ENCODE measurements around the gene EFEMP2.
A peak's percentile ranks its signal among the peaks of the same experiment; 100 is the strongest.

Gene EFEMP2

DNA sequence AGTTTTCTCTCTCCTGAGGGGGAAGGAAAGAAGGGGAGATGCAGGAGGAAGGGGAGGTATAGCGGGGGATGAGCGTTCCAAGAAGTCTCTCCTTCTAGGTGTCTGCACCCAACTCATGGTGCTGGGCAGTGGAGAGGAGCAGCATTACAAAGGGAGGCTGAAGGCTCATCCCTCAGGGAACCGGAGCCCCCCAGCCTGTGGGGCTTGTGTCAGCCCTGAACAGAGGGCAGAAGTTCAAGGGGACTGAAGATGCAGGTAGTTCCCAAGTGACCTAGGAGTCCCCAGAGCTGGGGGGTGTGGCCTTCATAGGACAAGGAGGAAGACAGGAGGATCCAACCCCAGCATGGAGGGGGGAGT, 44.5 kb upstream of the EFEMP2 start:
- ATAC-seq: no peak
- no peak for TF ChIP-seq BACH2 (CRISPR knock-in tag; IDR thresholded peaks at IDR 0.05; ENCODE audit: borderline replicate concordance)
- no peak for TF ChIP-seq SNAI2 (CRISPR knock-in tag; IDR thresholded peaks at IDR 0.05)
- no peak for TF ChIP-seq ARNTL (CRISPR knock-in tag; IDR thresholded peaks at IDR 0.05; ENCODE audit: borderline replicate concordance, low read depth)

DNA sequence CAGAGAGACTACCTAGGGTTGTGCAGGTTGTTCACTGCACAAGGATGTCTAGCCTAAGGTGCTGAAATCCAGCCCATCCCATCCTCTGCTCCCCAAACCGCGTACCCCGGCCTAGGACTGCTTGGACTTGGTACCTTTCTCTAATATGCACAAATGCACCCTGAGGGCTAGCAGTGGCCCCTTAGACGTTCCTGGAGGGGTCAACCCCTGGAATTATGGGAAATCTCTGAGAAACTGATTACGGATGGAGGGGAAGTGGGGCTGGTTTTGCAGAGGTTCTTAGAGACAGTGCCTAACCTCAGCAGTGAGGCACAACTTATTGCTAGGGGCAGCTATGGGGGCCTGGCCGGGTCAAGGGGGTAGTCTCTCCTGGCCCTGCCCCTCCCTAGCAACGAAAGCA, 43.8 kb upstream of the EFEMP2 start:
- TF ChIP-seq ZFP3 (CRISPR knock-in tag; IDR thresholded peaks at IDR 0.05) (no peak), ZNF8 (CRISPR knock-in tag; IDR thresholded peaks at IDR 0.05) (no peak)
- ATAC-seq: no peak

DNA sequence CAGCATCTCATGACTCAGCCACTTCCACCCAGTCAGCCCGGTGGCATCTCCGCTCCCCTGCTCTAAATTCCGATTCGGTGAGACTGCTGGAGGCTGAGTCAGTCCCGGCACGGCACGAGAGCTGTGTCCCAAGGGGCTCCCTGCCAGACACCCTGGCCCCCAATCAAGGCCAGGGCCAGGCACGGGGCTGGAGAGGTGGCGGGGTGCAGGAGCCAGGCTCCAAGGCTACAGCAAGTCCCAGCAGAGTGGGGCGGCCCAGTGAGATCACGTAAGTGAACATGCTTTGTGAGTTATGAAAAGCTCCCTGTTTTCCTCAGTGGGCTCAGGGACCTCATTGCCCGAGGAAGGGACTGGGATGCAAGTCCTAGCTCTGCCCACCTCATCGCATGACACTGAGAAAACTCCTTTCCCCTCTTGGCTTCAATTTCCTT, 43.2 kb upstream of the EFEMP2 start:
- TF ChIP-seq ZFP30 (CRISPR knock-in tag; IDR thresholded peaks at IDR 0.05) (no peak; the same call in 1 of the 2 replicates), BACH2 (CRISPR knock-in tag; IDR thresholded peaks at IDR 0.05; ENCODE audit: borderline replicate concordance) (no peak), CSDC2 (CRISPR knock-in tag; IDR thresholded peaks at IDR 0.05) (no peak), OSR1 (CRISPR knock-in tag; IDR thresholded peaks at IDR 0.05) (no peak), GLIS3 (CRISPR knock-in tag; IDR thresholded peaks at IDR 0.05) (no peak), ARNTL (CRISPR knock-in tag; IDR thresholded peaks at IDR 0.05; ENCODE audit: borderline replicate concordance, low read depth) (no peak), TOX (CRISPR knock-in tag; IDR thresholded peaks at IDR 0.05; ENCODE audit: borderline replicate concordance) (no peak), ZNF70 (CRISPR knock-in tag; IDR thresholded peaks at IDR 0.05) (no peak), SNAI2 (CRISPR knock-in tag; IDR thresholded peaks at IDR 0.05) (no peak), ZC3H10 (CRISPR knock-in tag; IDR thresholded peaks at IDR 0.05) (no peak), PPARA (CRISPR knock-in tag; IDR thresholded peaks at IDR 0.05; ENCODE audit: borderline replicate concordance) (no peak), TCF4 (CRISPR knock-in tag; IDR thresholded peaks at IDR 0.05; ENCODE audit: borderline replicate concordance) (no peak), ZFP3 (CRISPR knock-in tag; IDR thresholded peaks at IDR 0.05) (no peak), ZNF8 (CRISPR knock-in tag; IDR thresholded peaks at IDR 0.05) (no peak), ZNF565 (CRISPR knock-in tag; conservative IDR thresholded peaks at IDR 0.05; ENCODE audit: low read depth) (no peak), ESRRG (CRISPR knock-in tag; IDR thresholded peaks at IDR 0.05) (no peak), RARB (CRISPR knock-in tag; IDR thresholded peaks at IDR 0.05) (no peak), ISL1 (CRISPR knock-in tag; IDR thresholded peaks at IDR 0.05) (peak; percentile 29; the same call in 1 of the 2 replicates)
- TF ChIP-seq, protein P1, sequence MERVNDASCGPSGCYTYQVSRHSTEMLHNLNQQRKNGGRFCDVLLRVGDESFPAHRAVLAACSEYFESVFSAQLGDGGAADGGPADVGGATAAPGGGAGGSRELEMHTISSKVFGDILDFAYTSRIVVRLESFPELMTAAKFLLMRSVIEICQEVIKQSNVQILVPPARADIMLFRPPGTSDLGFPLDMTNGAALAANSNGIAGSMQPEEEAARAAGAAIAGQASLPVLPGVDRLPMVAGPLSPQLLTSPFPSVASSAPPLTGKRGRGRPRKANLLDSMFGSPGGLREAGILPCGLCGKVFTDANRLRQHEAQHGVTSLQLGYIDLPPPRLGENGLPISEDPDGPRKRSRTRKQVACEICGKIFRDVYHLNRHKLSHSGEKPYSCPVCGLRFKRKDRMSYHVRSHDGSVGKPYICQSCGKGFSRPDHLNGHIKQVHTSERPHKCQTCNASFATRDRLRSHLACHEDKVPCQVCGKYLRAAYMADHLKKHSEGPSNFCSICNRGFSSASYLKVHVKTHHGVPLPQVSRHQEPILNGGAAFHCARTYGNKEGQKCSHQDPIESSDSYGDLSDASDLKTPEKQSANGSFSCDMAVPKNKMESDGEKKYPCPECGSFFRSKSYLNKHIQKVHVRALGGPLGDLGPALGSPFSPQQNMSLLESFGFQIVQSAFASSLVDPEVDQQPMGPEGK (CRISPR knock-in tag; IDR thresholded peaks at IDR 0.05; ENCODE audit: borderline replicate concordance): peak; percentile 41; the same call in 1 of the 2 replicates
- TF ChIP-seq, protein P2, sequence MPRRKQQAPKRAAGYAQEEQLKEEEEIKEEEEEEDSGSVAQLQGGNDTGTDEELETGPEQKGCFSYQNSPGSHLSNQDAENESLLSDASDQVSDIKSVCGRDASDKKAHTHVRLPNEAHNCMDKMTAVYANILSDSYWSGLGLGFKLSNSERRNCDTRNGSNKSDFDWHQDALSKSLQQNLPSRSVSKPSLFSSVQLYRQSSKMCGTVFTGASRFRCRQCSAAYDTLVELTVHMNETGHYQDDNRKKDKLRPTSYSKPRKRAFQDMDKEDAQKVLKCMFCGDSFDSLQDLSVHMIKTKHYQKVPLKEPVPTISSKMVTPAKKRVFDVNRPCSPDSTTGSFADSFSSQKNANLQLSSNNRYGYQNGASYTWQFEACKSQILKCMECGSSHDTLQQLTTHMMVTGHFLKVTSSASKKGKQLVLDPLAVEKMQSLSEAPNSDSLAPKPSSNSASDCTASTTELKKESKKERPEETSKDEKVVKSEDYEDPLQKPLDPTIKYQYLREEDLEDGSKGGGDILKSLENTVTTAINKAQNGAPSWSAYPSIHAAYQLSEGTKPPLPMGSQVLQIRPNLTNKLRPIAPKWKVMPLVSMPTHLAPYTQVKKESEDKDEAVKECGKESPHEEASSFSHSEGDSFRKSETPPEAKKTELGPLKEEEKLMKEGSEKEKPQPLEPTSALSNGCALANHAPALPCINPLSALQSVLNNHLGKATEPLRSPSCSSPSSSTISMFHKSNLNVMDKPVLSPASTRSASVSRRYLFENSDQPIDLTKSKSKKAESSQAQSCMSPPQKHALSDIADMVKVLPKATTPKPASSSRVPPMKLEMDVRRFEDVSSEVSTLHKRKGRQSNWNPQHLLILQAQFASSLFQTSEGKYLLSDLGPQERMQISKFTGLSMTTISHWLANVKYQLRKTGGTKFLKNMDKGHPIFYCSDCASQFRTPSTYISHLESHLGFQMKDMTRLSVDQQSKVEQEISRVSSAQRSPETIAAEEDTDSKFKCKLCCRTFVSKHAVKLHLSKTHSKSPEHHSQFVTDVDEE (CRISPR knock-in tag; IDR thresholded peaks at IDR 0.05): no peak
- TF ChIP-seq, protein P3, sequence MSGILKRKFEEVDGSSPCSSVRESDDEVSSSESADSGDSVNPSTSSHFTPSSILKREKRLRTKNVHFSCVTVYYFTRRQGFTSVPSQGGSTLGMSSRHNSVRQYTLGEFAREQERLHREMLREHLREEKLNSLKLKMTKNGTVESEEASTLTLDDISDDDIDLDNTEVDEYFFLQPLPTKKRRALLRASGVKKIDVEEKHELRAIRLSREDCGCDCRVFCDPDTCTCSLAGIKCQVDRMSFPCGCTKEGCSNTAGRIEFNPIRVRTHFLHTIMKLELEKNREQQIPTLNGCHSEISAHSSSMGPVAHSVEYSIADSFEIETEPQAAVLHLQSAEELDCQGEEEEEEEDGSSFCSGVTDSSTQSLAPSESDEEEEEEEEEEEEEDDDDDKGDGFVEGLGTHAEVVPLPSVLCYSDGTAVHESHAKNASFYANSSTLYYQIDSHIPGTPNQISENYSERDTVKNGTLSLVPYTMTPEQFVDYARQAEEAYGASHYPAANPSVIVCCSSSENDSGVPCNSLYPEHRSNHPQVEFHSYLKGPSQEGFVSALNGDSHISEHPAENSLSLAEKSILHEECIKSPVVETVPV (CRISPR knock-in tag; IDR thresholded peaks at IDR 0.05): no peak
- TF ChIP-seq, protein P4, sequence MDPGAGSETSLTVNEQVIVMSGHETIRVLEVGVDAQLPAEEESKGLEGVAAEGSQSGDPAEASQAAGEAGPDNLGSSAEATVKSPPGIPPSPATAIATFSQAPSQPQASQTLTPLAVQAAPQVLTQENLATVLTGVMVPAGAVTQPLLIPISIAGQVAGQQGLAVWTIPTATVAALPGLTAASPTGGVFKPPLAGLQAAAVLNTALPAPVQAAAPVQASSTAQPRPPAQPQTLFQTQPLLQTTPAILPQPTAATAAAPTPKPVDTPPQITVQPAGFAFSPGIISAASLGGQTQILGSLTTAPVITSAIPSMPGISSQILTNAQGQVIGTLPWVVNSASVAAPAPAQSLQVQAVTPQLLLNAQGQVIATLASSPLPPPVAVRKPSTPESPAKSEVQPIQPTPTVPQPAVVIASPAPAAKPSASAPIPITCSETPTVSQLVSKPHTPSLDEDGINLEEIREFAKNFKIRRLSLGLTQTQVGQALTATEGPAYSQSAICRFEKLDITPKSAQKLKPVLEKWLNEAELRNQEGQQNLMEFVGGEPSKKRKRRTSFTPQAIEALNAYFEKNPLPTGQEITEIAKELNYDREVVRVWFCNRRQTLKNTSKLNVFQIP (CRISPR knock-in tag; IDR thresholded peaks at IDR 0.05; ENCODE audit: borderline replicate concordance, low read depth): no peak
- TF ChIP-seq, protein P5, sequence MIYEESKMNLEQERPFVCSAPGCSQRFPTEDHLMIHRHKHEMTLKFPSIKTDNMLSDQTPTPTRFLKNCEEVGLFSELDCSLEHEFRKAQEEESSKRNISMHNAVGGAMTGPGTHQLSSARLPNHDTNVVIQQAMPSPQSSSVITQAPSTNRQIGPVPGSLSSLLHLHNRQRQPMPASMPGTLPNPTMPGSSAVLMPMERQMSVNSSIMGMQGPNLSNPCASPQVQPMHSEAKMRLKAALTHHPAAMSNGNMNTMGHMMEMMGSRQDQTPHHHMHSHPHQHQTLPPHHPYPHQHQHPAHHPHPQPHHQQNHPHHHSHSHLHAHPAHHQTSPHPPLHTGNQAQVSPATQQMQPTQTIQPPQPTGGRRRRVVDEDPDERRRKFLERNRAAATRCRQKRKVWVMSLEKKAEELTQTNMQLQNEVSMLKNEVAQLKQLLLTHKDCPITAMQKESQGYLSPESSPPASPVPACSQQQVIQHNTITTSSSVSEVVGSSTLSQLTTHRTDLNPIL (CRISPR knock-in tag; IDR thresholded peaks at IDR 0.05; ENCODE audit: low read depth): 0 out of 2 replicates have a peak, but pooled peaks have one; percentile 23
- peak; percentile 81 for ATAC-seq
